ENCODE measurements around the gene CDC5L.
A peak's percentile ranks its signal among the peaks of the same experiment; 100 is the strongest.

Gene CDC5L

DNA sequence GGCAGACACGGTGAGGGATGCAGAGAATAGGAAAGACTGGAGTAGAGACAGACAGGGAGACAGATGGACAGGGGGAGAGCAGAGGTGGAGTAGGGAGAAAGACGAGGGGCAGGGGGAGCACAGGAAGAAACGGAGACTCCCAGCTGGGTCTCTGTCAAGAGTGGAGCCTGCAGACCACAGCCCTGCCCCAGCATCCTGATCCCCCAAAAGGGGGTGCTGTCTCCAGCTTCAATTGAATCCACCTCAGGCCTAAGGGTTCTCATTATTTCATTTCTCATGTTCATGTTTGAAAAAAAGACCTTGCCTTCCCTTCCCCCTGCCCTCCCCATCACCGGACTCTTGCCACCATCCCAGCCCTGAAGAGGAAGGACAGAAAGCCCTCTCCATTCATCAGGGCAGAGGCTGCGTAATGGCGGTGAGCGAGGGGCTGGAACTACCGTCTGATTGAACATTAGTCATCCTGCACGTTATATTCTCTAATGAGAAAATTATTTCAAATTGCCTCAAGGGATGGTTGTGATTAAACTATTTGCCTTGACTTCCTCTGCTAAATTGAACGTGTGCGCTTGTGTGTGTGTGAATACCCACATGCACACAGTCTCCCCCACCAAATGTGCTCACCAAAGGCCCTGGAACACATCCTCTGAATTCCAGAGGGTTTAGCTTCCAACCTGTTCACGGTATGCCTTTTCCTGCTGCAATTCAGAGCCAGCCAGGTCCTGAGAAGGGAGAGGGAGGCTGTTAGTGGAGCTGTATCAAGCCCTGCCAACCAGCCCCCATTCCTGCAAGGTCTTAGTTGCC is 98.3 kb downstream of the CDC5L start:
- DNase-seq (ENCODE audit: low read depth) = no peak
- TF ChIP-seq POLR2A (IDR thresholded peaks at IDR 0.05; ENCODE audit: extremely low read depth, insufficient read length) (no peak), MYC (IDR thresholded peaks at IDR 0.05; ENCODE audit: low read depth, low read length) (no peak)
- TF ChIP-seq, protein P1, sequence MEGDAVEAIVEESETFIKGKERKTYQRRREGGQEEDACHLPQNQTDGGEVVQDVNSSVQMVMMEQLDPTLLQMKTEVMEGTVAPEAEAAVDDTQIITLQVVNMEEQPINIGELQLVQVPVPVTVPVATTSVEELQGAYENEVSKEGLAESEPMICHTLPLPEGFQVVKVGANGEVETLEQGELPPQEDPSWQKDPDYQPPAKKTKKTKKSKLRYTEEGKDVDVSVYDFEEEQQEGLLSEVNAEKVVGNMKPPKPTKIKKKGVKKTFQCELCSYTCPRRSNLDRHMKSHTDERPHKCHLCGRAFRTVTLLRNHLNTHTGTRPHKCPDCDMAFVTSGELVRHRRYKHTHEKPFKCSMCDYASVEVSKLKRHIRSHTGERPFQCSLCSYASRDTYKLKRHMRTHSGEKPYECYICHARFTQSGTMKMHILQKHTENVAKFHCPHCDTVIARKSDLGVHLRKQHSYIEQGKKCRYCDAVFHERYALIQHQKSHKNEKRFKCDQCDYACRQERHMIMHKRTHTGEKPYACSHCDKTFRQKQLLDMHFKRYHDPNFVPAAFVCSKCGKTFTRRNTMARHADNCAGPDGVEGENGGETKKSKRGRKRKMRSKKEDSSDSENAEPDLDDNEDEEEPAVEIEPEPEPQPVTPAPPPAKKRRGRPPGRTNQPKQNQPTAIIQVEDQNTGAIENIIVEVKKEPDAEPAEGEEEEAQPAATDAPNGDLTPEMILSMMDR (IDR thresholded peaks at IDR 0.05; ENCODE audit: low read depth, low read length) = peak; percentile 24
- TF ChIP-seq, protein P2, sequence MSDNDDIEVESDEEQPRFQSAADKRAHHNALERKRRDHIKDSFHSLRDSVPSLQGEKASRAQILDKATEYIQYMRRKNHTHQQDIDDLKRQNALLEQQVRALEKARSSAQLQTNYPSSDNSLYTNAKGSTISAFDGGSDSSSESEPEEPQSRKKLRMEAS (IDR thresholded peaks at IDR 0.05; ENCODE audit: low read depth, low read length) = no peak
- H3K4me3 ChIP-seq (ENCODE audit: low read depth, low read length) = no peak overlapping the region

GRCh38 chr6:44487002-44487401 is 99.5 kb downstream of the CDC5L start:
- no peak overlapping the region for H3K4me3 ChIP-seq (ENCODE audit: low read depth, low read length)
- no peak for DNase-seq (ENCODE audit: low read depth)
- TF ChIP-seq POLR2A (IDR thresholded peaks at IDR 0.05; ENCODE audit: extremely low read depth, insufficient read length) = no peak
- TF ChIP-seq MYC (IDR thresholded peaks at IDR 0.05; ENCODE audit: low read depth, low read length) = no peak
- TF ChIP-seq, protein P2 (IDR thresholded peaks at IDR 0.05; ENCODE audit: low read depth, low read length) = no peak
- TF ChIP-seq, protein P1 (IDR thresholded peaks at IDR 0.05; ENCODE audit: low read depth, low read length) = no peak

DNA sequence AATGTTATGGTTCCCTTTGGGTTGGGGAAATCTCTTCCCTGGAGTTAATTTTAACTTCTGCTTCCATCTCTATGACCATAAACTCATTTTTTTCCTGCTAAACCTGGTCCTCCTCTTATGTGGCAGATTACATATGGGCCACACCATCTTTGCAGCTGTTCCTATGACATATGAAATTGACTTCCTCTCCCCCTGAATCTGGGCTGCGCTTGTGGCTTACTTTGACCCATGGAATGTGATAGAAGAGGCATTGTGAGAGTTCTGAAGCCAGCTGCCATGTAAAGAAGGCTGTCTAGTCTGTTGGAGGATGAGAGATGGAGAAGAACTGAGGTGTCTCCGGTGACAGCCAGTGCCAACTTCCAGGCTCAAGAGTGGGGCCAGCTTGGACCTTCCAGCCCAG is 100.1 kb downstream of the CDC5L start:
- no peak for TF ChIP-seq MYC (IDR thresholded peaks at IDR 0.05; ENCODE audit: low read depth, low read length)
- no peak for TF ChIP-seq POLR2A (IDR thresholded peaks at IDR 0.05; ENCODE audit: extremely low read depth, insufficient read length)
- TF ChIP-seq, protein P1 (IDR thresholded peaks at IDR 0.05; ENCODE audit: low read depth, low read length) = no peak
- TF ChIP-seq, protein P2 (IDR thresholded peaks at IDR 0.05; ENCODE audit: low read depth, low read length) = no peak
- no peak for DNase-seq (ENCODE audit: low read depth)
- H3K4me3 ChIP-seq (ENCODE audit: low read depth, low read length) = no peak overlapping the region

DNA sequence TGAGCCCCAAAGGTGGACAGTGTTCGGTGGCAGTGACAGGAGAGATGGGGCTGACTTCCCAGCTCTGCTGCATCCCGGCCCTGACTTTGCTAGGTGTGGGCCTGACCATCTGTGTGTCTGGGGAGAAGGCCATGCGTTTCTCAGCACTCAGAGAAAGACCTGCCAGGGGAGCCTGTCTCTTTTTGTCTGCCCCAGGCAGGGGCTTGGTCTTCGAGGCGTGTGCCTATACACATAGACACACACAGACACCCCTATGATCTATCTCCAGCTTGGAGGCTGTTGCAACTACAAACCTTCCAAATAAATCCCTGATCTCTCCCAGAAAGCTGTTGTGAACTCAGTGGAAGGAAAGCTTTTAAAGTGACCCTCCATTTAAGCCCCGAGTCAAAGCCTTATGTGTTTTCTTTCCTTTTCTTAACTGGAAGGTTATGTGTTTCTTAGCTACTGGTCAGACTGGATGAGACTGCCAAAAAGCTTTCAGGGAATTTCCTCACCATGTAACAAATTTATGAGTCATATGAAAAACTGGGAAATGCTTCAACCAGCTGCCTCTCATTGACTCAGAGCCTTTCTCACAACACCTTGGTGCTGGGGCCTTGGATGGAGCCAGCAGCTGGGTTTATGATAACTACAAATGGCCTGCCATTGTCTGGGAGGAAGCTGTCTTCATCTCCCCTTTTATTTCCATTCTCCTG is 102.6 kb downstream of the CDC5L start:
- TF ChIP-seq MYC (IDR thresholded peaks at IDR 0.05; ENCODE audit: low read depth, low read length) (no peak), POLR2A (IDR thresholded peaks at IDR 0.05; ENCODE audit: extremely low read depth, insufficient read length) (no peak)
- TF ChIP-seq, protein P1 (IDR thresholded peaks at IDR 0.05; ENCODE audit: low read depth, low read length) = no peak
- TF ChIP-seq, protein P2 (IDR thresholded peaks at IDR 0.05; ENCODE audit: low read depth, low read length) = no peak
- no peak for DNase-seq (ENCODE audit: low read depth)
- no peak overlapping the region for H3K4me3 ChIP-seq (ENCODE audit: low read depth, low read length)

DNA sequence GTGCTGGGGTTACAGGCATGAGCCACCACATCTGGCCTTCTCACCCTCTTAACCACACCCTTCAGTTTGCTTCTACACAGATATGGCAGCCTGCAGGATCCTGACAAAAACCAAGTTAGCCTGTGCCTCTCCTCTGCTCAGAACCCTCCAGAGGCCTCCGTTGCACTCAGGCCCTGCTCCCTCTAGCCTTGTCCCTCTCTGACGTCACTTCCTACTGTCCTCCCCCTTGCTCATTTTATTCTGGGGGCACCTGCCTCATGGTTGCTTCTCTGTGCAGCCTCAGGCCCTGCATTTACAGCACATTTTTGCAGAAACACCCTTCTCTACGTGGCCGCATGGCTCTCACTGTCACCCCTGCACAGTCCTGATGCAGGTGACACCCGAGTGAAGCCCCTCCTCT is 105.6 kb downstream of the CDC5L start:
- TF ChIP-seq, protein P2 (IDR thresholded peaks at IDR 0.05; ENCODE audit: low read depth, low read length) = no peak
- TF ChIP-seq, protein P1 (IDR thresholded peaks at IDR 0.05; ENCODE audit: low read depth, low read length) = no peak
- TF ChIP-seq POLR2A (IDR thresholded peaks at IDR 0.05; ENCODE audit: extremely low read depth, insufficient read length) = no peak
- no peak for TF ChIP-seq MYC (IDR thresholded peaks at IDR 0.05; ENCODE audit: low read depth, low read length)
- no peak for DNase-seq (ENCODE audit: low read depth)
- no peak overlapping the region for H3K4me3 ChIP-seq (ENCODE audit: low read depth, low read length)
